Cerebellar cortex (tissue), 1 donor: Measurements from ENCODE around the gene ANXA2.

ENCODE experiments used
- DNase-seq: peaks from one replicate; pipeline ENCODE4 v3.0.0-alpha.2; 2015; ENCODE audit warnings: low spot score

ANXA2 gene

DNA sequence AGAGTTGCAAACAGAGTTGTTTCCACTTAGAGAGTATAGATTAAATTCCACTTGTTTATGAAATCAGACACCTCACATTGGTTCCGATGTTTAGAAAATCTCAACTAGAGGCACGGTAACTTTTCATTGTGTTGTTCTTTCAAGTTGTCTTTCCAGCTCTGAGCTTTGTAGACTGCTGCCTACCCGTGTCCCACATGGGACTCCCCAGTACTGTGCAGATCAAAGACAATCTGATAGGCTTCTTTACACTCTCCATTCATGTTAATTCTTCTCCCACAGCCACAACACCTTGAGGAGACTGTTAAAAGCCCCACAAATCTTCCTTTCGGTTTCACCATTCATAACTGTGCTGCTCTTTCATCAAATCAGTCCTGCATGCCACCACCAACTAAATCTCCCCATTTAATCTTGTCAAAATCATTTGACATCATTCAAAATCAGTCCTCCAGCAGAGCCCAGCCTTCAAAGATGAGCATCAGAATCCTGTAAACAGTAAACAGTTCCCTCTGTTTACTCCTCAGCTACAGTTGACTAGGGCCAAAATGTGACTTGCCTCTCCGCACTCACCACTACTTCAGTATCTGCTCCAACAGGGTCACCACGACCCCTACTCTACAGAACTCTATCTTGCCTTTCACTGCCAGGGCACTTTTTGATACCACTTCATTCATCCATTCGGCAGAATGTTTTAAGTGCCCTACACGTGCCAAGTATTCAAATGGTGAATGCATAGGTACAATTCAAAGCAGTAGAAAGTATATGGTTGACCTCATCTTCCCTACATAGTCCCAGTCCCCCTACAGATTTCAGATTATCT lies 8.3 kb downstream of the ANXA2 start:
- no peak for DNase-seq

DNA sequence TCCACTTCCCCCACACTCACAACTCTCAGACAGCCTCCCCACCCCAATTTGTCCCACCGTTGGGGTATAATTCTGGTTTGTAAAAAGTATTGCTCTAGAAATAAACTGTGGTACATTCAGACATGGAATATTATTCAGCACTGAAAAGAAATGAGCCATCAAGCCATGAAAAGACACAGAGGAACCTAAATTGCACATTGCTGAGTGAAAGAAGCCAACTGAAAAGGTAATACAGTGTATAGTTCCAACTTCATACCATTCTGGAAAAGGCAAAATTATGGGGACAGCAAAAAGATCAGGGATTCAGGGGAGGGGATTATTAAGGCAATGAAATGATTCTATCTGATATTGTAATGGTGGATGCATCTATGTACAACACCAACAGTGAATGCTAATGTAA lies 10.5 kb downstream of the ANXA2 start:
- DNase-seq: no peak

DNA sequence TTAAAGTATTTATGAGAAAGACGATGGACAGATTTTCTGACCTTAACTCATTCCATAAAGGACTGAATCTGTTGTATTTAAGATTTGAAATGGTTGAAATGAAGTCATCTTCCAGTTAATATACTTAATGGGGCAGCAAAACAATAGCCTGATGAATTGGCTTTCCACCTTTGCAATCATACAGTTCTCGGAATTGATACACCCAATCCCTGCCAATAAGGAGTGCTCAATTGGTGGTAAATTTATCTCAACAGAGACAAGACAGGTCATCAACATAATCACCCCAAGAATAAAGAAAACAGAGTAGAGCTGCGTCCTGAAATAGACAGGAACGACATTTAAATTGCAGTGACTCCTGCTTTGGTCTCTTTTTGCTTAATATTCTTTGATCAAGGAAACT lies 11.2 kb downstream of the ANXA2 start:
- no peak for DNase-seq

DNA sequence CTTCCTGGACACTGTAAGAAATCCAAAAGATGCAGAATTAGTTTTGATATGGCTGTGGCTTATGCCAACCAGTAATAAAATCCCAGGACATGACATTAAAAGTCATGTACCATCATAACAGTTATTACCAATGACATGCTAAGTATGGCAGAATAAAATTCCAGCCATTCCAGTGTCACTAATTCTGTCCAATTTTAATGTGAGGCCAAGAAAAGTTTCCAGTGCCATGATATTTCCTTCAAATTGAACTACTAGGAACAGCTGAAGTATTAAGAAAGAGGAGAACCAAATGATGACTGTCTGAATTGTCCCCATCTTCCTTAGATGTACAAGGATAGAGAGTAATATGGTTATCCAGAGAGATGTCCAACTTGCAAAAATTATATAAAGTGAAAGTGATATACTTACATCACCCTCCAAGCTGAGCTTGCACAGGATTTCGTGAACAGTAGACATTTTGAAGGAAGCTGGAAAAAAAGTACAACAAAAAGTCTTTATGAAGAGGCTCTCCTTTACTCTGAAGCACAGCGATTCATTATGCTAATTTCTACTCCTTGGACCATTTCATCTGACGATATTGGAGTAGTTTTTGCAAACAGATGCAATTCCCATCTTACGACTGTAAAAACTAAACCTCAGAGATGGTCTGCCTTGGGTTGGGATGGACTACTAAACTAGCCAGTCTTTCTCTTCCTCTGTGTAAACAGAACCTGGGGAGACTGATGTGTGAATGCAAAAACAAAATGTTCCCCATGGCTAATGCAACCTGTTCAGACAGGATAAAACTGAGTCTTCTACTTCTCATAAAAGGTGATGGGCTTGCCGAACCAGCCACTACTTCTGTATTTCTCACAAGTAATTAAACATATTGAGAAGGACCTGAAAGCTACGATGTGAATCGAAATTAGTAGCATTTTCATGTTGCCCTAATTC lies 11.9 kb downstream of the ANXA2 start:
- no peak for DNase-seq

DNA sequence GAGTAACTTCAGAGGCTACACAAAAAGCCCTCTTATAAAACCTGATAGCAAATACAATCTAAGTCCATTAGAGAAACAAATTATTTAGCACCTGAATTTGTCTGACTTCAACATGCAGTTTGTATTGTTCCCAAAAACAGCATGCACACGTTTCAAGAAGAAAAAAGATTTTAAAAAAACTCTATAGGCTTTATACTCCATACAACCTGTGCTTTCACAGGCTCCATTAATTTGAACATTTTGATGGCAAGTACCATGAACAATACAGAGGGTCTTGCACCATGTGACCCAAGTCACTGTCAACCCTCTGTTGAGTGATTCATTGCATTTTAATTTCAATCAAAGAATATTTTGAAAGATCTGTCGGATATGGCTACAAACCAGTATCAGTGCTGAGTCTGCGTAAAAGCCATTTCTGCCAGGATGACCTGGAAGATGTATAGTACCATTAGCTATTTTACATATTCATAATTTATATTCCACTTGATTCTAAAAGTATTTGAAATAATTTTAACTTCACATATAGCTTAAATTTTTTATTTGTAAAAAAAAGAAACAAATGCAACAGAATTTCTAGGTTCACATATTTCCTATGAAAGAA lies 13.2 kb downstream of the ANXA2 start:
- no peak for DNase-seq

DNA sequence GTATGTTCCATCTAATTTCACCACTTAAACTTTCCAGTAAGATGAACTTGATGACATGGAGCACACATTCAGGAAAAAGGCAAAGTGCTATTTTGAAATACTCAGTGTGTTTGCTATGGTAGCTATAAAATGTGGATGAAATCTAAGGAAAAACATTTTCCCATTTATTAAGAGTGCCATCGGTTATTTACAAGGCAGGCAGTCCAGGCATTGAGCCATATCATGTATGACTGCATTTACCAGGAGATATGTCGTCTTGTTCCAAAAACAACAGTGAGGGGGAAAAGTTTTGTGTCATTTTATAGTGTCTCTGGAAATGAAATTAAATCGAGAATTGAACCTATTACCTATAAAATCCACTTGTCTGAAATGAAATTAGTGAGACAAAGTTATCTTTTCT lies 13.7 kb downstream of the ANXA2 start:
- no peak for DNase-seq

DNA sequence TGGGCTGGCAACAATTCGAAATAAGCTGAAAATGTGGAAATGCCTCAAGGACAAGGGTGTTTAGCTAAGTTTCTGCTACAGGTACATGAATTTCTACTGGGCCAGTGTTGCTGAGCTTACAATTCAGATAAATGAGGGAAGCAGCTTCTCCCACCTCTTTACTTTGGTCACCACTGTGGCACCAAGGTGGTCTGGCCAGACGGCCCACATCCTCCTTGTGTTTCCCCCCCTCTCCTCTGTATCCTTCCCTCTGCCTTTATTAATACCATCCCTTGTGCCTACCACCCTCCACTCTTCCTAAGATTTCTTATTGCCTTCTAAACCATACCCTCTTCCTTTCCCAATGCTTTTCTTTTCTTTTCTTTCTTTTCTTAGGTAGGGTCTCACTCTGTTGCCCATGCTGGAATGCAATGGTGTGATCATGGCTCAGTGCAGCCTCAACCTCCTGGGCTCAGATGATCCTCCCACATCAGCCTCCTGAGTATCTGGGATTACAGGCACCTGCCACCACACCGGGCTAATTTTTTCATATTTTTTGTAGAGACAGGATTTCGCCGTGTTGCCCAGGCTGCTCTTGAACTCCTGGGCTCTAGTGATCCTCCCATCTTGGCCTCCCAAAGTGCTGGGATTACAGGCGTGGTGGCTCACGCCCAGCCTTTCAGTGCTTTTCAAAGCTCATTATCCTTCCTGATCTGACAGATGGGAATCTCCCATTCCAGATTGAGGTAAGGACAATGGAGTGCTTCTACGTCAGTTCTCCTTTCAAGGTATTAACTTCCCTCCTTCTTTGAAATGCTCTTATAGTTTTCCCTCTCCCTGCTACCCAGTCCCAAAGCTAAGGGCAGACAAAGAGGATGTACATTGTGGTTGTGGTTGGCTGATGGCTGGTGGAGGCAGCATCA lies 14.8 kb downstream of the ANXA2 start:
- DNase-seq: no peak

DNA sequence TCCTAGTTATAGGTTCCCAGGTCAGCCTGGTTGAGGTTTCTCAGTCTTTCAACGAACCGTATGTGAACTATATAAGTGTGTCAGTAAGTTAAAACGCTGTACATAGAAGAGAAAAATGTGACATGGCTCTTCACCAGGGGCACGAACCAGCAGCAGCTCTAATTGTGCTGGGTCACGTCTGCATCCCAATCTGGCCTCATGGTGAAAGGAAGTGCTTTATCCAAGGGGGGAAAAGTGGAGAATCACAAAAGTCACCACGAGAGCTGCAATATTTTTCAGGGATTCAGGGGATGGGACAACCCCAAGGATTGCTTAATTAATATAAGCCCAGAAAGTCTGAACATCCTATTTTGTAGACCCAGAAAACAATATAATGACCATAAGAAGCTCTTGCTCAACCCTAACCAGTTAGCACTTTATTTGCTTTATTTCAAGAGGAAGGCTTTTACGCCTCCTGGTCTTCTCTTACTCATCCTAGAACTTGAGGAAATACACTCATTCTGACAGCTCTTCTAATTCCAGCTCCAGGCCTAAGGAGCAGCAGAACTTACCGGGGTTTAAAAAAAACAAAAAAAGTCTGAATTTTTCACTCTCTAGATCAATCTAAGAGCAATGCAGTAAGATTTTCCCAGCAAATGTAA lies 16.5 kb downstream of the ANXA2 start:
- no peak for DNase-seq

DNA sequence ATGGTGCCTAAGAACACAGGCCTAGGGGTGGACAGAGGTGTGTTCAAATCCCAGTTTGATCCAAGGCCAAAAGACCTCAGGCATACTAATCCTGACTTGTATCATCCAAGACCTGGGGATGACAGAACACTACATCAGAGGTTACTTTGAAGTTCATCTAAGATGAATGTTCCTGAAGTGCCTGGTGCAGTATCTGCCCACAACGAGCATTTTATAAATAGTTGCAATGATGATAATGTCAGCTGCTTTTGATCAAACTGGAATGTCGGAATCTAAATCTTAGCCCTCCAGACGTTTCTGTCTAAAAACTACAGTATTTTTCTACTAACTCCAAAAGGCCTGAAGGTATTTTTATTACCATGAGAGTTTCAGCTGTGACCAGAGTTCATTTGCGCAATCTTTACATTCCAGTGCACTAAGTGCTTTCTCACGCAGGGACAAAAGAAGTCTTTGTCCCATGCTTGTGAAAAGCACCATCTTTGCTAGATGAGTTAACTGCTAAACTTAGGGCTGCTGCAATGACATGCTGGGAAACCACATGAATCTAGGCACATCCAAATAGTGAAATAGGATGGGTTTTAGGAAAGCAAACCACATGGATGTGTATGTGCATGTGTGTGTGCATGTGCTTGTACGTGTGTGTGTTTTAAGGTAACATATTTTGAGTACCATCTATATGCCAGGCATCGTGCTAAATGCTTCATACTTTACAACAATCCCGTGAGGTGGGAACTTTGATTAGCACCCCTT lies 18.1 kb downstream of the ANXA2 start:
- no peak for DNase-seq

DNA sequence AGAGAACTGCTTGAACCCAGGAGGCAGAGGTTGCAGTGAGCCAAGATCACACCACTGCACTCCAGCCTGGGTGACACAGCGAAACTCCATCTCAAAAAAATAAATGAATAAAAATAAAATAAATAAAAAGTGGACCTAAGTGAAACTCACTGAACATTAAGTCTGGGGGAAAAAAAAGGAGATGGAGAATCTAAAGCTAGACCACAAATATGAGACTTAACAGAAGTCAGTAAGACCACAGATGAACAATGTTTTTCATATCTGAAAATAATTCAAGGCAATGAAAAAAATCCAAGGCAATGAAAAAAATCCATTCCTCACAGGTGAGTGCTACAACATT lies 18.6 kb downstream of the ANXA2 start:
- DNase-seq: no peak

DNA sequence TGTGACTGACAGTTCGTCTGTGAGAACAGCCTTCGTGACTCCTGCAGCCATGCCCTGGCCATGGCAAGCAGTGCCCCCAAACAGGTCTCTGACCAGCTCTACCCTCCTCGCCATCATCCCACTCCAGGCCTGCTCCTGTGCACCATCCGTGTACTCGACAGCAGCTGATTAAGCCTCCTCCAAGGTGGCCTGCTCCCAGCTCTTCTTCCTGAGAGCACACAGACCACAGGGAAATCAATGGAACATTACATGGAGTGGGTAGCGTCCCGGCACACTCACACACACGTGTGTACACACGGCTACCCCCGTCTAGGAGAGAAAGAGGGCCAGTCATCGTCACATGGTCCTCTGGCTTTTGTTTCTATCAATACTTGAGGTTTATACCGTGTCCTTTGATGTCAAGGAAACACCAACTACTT lies 21.1 kb downstream of the ANXA2 start:
- no peak for DNase-seq

DNA sequence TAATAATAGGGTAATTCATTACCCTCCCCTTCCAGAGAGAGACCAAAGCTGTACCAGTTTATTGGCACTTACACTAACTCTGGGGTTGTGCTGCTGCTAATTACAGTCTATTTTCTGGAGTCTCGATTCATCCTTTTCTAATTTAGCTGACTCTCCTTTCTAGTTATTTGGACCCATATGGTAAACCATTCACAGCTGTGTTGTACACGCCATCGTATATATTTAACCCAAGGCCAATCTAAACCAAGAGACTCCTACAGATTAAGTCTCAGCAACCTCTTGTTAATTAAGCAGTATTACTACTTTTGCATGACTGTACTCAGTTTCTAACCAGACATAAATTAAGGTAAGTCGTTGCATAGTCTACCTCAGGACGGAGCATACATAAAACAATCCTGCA lies 22.5 kb downstream of the ANXA2 start:
- DNase-seq: no peak

DNA sequence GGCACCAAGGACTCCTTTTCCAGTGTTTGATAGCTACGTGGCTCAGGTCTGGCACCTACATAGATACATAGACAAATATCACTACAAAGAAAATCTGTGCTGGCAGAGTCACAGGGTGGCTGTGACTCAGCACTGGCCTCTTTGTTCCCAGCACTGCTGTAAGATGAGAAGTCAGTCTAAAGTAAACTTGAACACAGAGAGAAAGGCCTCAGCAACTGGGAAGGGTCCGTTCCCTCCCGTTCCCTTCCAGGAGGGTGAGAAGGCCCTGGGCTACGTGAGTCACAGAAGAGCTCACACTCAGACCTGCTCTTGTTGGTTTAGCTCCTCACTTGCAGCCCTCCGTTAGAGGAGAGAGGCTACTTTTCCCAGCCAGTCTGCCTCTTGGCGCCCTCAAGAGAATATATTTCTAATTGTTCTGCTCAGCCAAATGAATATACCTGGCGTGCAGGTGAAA lies 23.1 kb downstream of the ANXA2 start:
- DNase-seq: no peak

DNA sequence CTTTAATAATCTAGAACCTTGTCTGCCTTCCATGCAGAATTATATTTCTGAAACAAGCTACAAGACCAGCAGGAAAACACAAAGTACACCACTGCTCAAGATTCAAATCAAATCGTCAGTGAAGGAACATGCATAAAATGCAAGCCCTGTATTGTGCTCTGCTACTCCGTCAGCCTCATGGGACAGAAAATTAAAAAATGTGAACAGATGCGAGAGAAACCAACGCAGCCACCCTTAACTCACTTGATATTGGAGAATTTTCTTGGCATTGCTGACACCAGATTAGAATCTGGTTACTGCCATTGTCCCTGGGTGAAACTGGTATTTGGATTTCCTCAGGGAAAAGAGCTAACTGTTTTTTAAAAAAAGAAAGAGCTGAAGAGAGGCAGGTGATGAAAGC lies 23.6 kb downstream of the ANXA2 start:
- no peak for DNase-seq

DNA sequence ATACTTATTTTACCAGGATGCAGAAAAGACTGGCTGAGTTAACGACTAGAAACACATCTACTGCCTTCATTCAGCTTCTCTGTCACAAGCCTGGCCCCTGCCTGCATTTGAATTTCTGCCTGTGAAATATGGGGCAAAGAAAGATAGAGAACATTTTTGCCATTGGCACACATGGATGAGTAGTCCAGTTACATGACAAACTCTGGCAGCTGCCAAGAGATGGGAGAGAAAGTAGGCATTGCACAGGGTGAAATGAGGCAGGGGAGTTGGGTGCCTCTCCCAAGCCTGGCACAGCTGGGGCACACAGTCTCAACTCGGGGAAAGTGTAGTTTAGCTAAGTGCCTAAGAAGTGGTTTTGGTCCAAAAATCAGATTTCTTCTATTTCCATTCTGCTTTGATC lies 24.0 kb downstream of the ANXA2 start:
- DNase-seq: no peak

DNA sequence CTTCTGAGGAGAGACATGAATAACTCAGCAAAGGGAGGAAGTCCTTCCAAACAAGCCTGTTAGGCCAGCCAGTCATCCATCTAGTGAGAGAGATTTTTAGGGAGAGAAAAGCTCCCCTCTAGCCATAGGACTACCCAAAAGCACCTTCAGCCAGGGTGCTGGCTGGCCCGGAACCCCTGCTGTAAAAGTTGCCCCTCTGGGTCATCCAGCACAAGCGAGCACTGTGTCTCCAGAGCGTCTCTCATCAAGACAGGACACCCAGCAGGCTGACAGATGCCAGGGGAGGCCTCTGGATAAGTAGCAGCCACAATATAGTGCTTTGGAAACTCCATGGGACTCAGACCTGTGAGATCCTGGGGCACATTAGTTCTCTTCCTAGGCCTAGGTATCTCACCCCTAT lies 24.5 kb downstream of the ANXA2 start:
- DNase-seq: no peak

DNA sequence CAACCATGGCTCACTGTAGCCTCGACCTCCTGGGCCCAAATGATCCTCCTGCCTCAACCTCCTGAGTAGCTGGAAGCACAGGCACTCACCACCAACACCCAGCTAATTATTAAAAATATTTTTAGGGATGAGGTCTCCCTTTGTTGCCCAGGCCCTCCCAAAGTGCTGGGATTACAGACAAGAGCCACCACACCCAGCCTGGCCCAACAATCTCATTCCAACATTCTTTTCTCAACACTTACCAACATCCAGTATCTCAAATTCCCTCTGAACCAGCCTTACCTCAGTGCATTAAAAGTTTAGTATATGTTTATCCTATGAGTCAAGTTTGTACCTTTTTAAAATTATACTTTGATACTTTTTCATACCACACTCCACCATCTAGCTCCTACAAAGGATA lies 25.0 kb downstream of the ANXA2 start:
- DNase-seq: no peak

DNA sequence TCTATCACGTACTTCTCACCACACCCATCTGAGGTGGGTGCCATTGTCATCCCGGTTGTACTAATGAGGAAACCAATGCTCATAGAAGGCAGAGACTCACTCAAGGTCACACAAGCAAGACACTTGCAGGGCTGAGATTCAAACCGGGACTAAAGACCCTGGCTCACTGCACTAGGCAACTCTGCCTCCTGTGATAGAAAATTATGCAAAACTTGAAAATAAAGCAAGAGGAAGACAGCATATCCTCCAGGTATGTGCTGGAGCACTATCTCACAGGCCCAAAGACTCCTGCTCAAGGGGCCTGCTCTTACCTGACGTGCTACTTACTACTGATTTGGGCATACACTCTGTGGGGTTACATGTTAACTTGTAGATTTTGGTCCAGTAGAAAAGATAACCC lies 25.6 kb downstream of the ANXA2 start:
- DNase-seq: no peak

DNA sequence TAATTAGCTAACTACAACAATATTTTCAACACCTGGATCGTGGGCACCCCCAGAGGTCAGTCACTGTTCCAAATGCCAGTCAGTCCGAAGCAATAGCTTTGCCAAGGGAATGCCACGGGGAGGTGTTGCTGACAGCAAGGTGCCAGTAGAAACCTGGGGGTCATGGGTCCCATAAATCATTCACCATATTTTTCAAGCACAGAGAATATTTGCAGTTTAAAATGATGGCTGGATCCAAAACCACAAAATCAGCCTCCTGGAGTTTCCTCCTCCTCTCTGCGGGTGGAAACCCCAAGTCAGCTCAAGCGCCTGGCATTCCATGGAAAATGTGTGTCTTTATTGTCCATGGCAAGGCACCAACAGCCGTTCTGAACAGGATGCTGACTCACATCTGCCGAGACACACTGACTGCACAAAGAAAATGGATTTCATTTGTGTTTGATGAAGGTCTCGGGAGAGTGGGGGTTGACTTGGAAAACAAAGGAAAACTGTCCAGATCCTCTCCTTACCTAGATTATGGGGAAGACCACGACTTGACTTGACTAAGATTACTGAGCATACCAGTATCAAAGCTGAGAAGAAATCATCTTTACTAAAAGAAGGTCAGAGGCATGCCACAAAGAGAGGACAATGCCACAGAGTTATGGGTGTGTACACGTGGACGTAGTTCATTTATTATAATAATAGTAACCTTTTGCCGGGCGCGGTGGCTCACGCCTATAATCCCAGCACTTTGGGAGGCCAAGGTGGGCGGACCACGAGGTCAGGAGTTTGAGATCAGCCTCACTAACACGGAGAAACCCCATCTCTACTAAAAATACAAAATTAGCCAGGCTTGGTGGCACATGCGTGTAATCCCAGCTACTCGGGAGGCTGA lies 26.4 kb downstream of the ANXA2 start:
- DNase-seq: no peak

DNA sequence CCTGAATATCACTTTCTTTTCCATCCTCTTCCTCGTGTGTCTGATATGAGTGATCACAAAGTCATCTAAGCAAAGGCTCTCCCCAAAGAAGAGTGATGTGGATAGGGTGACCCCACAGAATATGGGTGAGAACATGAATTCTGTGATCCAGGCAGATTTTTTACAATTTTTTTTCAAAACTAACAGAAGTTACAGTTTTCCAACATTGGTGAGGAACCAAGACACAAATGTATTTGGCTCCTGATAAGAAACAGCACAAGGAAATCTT lies 27.0 kb downstream of the ANXA2 start:
- no peak for DNase-seq
